Memory B cell (primary cell): ENCODE results near the gene FOXO6.
A peak's percentile ranks its signal among the peaks of the same experiment; 100 is the strongest.

Experiments used
- ATAC-seq: fragments of 150-1000 bp; cut with Tn5 transposase; 2 replicates; pipeline ENCODE4 v1.10.0; 2021; ENCODE audit warnings: low read depth, mild to moderate bottlenecking, moderate library complexity
- DNase-seq, 2 donors: peaks; one replicate each; pipeline ENCODE4 v3.0.0; 2022; ENCODE audit warnings: low spot score in 2 of 2
- H3K27ac Mint-ChIP-seq: one replicate; pipeline ENCODE4 v1.8.0; 2022; ENCODE audit warnings: mild to moderate bottlenecking, moderate library complexity, mixed read lengths
- H3K27me3 Mint-ChIP-seq: one replicate; pipeline ENCODE4 v1.8.0; 2022; ENCODE audit warnings: mixed read lengths
- H3K36me3 Mint-ChIP-seq: one replicate; pipeline ENCODE4 v1.8.0; 2022; ENCODE audit warnings: mild to moderate bottlenecking, mixed read lengths
- H3K4me1 Mint-ChIP-seq: one replicate; pipeline ENCODE4 v1.8.0; 2022; ENCODE audit warnings: mixed read lengths
- H3K4me3 Mint-ChIP-seq: one replicate; pipeline ENCODE4 v1.8.0; 2022; ENCODE audit warnings: mild to moderate bottlenecking, moderate library complexity, mixed read lengths
- H3K9me3 Mint-ChIP-seq: one replicate; pipeline ENCODE4 v1.8.0; 2022; ENCODE audit warnings: mixed read lengths

Gene FOXO6

DNA sequence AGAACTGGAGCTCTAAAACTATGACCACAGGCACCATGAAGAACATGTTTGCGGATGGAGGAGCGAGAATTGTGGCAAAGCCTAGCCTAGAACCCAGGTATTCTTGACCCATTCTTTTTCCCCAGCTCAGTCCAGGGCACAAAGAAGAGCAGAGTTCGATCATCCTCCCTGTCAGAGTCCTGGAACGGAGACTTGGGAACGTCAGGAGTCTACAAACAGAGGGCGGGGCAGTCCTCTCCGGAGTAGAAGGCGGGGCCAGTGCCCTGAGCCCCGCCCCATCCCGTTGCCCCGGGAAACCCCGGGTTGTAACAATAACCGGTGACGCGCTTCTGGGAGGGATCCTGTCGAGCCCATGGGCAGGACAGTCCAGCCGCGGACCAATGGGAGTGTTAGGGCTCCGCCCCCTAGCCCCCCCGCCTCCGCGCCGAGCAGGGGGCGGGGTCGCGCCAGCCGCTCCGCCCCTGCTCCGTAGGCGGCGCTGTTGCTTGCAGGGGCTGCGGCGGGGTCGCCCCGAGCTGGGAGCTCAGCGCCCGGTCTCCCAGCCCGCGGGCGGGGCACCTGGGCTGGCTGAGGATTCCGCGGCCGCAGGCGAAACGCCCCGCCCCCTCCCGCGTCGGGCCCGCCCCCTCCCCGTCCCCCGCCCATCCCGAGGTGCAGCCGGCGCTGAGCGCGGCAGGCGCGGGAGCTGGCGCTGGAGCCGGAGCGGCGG is at the start of gene FOXO6:
TSS of gene FOXO6 (plus strand) at position 649 of the 709 bp plus-strand sequence.
- Mint-ChIP-seq H3K27ac (peak within 1 kb of the TSS; percentile 71), H3K36me3 (no peaks in the 10 kb centered on the region), H3K4me3 (peak within 1 kb of the TSS; percentile 70), H3K27me3 (peaks cover 24% of the 10 kb centered on the region), H3K4me1 (peaks cover 2% of the 10 kb centered on the region), H3K9me3 (no peaks in the 10 kb centered on the region)
- DNase-seq (peak; percentile 87 to 89), ATAC-seq (peak; percentile 87)

- Mint-ChIP-seq H3K27ac (no peak overlapping the region), H3K9me3 (peaks cover 2% of the 10 kb centered on the region), H3K27me3 (peaks cover 8% of the 10 kb centered on the region), H3K36me3 (no peaks in the 10 kb centered on the region), H3K4me1 (no peaks in the 10 kb centered on the region), H3K4me3 (no peak overlapping the region)
- ATAC-seq, result no peak
- DNase-seq, result peak in 1 of 2 donors; percentile 4
These were observed 48.1 kb upstream of the FOXO6 start for GRCh38 chr1:41312991-41313645.

DNA sequence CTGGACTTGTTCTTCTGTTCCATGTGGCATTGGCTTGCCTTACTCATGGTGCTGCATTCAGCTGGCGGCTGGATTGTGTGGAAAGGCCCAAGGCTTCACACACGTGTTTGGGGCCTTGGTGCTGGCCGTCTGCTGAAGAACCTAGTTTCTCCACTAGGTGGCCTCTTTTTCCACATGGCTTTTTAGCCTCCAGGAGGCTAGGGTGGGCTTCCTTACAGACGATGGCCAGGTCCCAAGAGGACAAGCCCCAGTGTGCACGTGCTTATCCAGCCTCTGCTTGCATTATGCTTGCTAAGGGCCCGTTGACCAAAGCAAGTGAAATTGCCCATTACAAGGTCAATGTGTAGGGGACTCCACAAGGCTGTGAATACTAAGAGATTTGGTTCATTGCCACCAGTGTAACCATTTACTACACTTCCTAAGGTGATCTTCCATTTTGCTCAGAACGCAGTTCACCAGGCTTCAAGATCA is 47.5 kb upstream of the FOXO6 start:
- Mint-ChIP-seq H3K9me3 (no peaks in the 10 kb centered on the region), H3K4me1 (no peaks in the 10 kb centered on the region), H3K27ac (no peak overlapping the region), H3K36me3 (no peaks in the 10 kb centered on the region), H3K4me3 (no peak overlapping the region), H3K27me3 (peaks cover 8% of the 10 kb centered on the region)
- no peak for DNase-seq
- peak; percentile 32 for ATAC-seq

- ATAC-seq (no peak), DNase-seq (no peak)
- Mint-ChIP-seq H3K27me3 (peaks cover 11% of the 10 kb centered on the region), H3K4me1 (no peaks in the 10 kb centered on the region), H3K4me3 (no peak overlapping the region), H3K9me3 (no peaks in the 10 kb centered on the region), H3K36me3 (no peaks in the 10 kb centered on the region), H3K27ac (no peak overlapping the region)
These were observed 46.7 kb upstream of the FOXO6 start for GRCh38 chr1:41314376-41315145.

DNA sequence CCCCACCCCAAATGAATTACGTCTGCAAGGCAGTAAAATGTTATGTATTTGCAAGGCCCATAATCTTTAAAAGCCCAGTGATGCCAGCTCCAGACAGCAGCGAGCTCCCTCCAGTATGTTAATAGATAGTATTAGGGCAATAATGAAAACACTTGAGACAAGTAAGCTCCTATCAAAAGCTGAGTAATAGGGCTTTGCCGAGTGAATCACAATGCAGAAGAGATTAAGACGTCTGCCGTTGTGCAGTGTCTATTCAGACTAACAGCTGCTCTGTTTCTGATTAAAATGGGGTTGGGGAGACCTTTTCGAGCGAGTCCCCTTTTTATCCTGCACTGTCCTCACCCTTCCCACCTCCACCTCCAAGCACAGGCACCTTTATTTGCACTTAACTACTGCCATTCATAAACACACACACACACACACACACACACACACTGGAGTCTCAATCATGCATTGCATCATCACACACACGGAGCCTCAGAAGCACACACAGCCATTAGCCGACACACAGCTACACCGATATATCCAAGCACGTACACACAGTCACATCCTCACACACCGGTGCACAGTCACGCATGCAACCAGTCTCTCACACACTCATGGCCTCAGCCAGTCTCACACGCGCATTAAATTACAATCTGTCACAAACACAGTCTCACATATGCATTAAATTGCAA is 46.0 kb upstream of the FOXO6 start:
- H3K4me1 Mint-ChIP-seq, result no peaks in the 10 kb centered on the region
- no peak for ATAC-seq
- no peaks in the 10 kb centered on the region for H3K36me3 Mint-ChIP-seq
- H3K4me3 Mint-ChIP-seq, result no peak overlapping the region
- no peak for DNase-seq
- no peaks in the 10 kb centered on the region for H3K9me3 Mint-ChIP-seq
- peaks cover 11% of the 10 kb centered on the region for H3K27me3 Mint-ChIP-seq
- no peak overlapping the region for H3K27ac Mint-ChIP-seq

DNA sequence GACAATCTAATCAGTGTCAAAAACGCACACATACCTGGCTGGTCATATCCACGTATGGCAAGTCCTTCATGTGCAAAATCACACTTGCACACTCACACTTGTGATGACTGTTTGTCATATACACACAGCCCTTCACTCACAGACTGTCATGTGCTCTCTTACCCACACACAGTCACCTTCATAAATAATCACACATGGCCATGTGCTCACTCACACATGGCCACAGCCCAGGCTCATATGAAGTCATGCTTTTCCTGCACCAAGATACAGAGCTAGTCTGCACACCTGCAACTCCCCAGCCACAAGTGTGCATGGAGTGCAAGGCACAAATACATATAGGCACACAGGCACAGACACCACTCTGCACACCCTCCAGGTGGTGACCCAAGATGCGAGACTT is 45.4 kb upstream of the FOXO6 start:
- Mint-ChIP-seq H3K36me3 (no peaks in the 10 kb centered on the region), H3K9me3 (no peaks in the 10 kb centered on the region), H3K4me1 (no peaks in the 10 kb centered on the region), H3K27me3 (peaks cover 13% of the 10 kb centered on the region), H3K4me3 (no peak overlapping the region), H3K27ac (no peak overlapping the region)
- DNase-seq, result no peak
- no peak for ATAC-seq

GRCh38 chr1:41317361-41317760 is 43.9 kb upstream of the FOXO6 start:
- Mint-ChIP-seq H3K27ac (no peak overlapping the region), H3K27me3 (peaks cover 14% of the 10 kb centered on the region), H3K9me3 (no peaks in the 10 kb centered on the region), H3K36me3 (no peaks in the 10 kb centered on the region), H3K4me1 (no peaks in the 10 kb centered on the region), H3K4me3 (no peak overlapping the region)
- DNase-seq, result no peak
- ATAC-seq, result no peak

DNA sequence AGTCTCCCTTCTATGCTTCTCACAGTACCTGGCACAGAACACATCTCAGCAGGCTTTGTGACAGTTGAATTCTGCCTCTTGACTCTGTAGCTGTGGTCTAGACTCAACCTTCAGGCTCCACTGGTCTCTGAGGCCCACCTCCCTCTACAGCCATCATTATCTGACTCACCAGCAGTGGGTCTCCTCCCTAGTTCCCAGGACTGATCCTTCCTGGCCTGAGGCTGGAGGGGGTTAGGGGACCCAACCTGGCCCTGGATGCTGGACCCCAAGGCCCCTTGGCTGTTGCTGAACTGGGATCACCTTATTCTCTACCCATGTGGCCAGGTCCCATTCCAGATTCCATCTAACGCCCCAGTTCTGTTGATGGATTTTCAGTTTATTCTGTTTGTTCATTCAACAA is 43.1 kb upstream of the FOXO6 start:
- ATAC-seq, result no peak
- no peak overlapping the region for H3K4me3 Mint-ChIP-seq
- peaks cover 14% of the 10 kb centered on the region for H3K27me3 Mint-ChIP-seq
- no peaks in the 10 kb centered on the region for H3K9me3 Mint-ChIP-seq
- H3K27ac Mint-ChIP-seq, result no peak overlapping the region
- no peak for DNase-seq
- no peaks in the 10 kb centered on the region for H3K36me3 Mint-ChIP-seq
- no peaks in the 10 kb centered on the region for H3K4me1 Mint-ChIP-seq

- no peaks in the 10 kb centered on the region for H3K4me1 Mint-ChIP-seq
- no peak for DNase-seq
- ATAC-seq, result no peak
- no peaks in the 10 kb centered on the region for H3K9me3 Mint-ChIP-seq
- H3K27ac Mint-ChIP-seq, result no peak overlapping the region
- no peak overlapping the region for H3K4me3 Mint-ChIP-seq
- no peaks in the 10 kb centered on the region for H3K36me3 Mint-ChIP-seq
- H3K27me3 Mint-ChIP-seq, result peaks cover 13% of the 10 kb centered on the region
These were observed 42.0 kb upstream of the FOXO6 start for GRCh38 chr1:41319106-41319755.

GRCh38 chr1:41319807-41320711 is 41.2 kb upstream of the FOXO6 start:
- Mint-ChIP-seq H3K4me3 (no peak overlapping the region), H3K27me3 (peaks cover 13% of the 10 kb centered on the region), H3K36me3 (no peaks in the 10 kb centered on the region), H3K9me3 (no peaks in the 10 kb centered on the region), H3K4me1 (no peaks in the 10 kb centered on the region), H3K27ac (no peak overlapping the region)
- ATAC-seq (no peak), DNase-seq (no peak)

DNA sequence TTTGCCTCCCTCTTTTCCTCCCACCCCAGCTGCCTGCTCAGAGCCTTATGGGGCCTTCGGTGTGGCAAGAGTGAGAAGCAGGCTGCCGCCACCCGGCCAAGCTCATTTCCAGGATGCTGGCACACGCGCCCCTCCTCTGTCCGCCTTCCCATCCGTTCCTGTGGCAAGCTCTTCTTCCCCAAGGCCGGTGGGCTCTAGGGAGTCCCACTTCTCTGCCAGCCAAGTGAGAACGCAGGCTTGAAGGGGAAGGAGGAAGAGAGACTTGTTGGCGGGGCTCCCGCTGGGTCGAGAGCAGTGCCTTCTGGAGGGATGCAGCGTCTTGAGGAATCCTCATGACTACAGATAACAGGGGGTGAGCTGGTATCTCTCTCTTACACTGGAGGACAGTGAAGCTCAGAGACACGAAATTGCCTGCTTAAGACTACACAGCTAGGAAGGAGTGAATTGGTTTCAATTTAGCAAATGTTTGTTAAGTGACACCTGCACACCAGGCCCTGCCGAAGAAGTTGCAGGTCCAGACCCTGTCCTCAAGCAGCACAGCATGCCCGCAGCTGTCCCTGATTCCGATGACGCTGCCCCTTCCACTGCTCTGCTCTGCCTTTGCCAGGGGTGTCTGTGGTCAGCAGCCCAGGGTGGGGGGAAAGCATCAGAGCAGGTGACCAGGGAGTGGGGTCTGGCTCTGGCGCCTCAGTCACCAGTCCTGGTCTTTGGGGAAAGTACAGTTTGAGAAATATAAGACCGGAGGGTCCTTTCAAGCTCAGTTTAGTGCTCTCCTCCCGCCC is 40.1 kb upstream of the FOXO6 start:
- no peak for DNase-seq
- peaks cover 6% of the 10 kb centered on the region for H3K27me3 Mint-ChIP-seq
- no peaks in the 10 kb centered on the region for H3K4me1 Mint-ChIP-seq
- H3K4me3 Mint-ChIP-seq, result no peak overlapping the region
- H3K36me3 Mint-ChIP-seq, result no peaks in the 10 kb centered on the region
- no peaks in the 10 kb centered on the region for H3K9me3 Mint-ChIP-seq
- no peak for ATAC-seq
- H3K27ac Mint-ChIP-seq, result no peak overlapping the region

- Mint-ChIP-seq H3K4me3 (no peak overlapping the region), H3K4me1 (no peaks in the 10 kb centered on the region), H3K36me3 (no peaks in the 10 kb centered on the region), H3K27ac (no peak overlapping the region), H3K27me3 (peaks cover 8% of the 10 kb centered on the region), H3K9me3 (no peaks in the 10 kb centered on the region)
- DNase-seq (no peak), ATAC-seq (no peak)
These were observed 39.1 kb upstream of the FOXO6 start for GRCh38 chr1:41322101-41322661.
